DMS79 (cell line): Measurements from ENCODE around the gene PLXNA4.
"Not testable (repeated sequence)": the region's sequence is repeated elsewhere in the genome, so short reads cannot be mapped to it uniquely, and the experiment has no call there.

Experiments
- DNase-seq: peaks from one replicate; lab custom pipeline; 2025; lab: John Stamatoyannopoulos, UW

PLXNA4 gene

GRCh38 chr7:132575982-132576720 lies at the start of gene PLXNA4:
Gene PLXNA4 (minus strand): TSS chr7:132576470. CDS start chr7:132508693, 67,777 bp downstream.
- no peak for DNase-seq

GRCh38 chr7:132625651-132626050 lies 49.4 kb upstream of the PLXNA4 start:
- no peak for DNase-seq

DNA sequence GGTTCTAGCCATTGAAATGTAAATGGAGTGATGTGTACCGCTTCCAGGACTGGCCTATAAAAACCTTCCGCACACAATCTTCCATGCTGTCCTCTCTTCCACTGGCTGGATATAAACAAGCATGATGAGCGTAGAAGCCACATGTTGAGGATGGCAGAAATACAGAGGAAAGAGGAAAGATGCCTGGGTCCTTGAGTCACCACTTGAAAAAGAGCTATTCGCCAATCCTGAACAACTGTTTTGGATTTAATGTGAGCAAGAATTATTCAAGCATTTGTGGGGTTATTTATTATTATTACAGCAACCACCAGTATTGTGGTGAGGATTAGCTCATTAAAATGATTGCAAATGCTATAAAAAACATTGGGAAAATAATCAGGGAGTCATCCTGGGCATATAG lies 45.8 kb upstream of the PLXNA4 start:
- no peak for DNase-seq

DNA sequence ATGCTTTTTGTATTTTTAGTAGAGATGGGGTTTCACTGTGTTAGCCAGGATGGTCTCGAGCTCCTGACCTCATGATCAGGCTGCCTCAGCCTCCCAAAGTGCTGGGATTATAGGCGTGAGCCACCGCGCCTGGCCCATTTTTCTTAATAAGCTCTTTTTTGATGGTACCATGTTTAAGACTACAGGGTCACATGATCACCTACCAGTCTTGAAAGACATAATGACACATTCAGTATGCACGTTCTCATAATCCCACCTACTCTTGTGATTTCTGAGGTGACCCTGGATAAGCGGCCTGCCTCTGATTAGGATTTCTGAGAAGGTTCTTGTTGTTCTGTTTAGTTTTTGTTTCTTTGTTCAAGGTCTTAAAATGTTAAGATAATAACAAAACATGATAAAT lies 43.7 kb upstream of the PLXNA4 start:
- DNase-seq: no peak

- no peak for DNase-seq
Measured at GRCh38 chr7:132618956-132619305, 42.7 kb upstream of the PLXNA4 start.

DNA sequence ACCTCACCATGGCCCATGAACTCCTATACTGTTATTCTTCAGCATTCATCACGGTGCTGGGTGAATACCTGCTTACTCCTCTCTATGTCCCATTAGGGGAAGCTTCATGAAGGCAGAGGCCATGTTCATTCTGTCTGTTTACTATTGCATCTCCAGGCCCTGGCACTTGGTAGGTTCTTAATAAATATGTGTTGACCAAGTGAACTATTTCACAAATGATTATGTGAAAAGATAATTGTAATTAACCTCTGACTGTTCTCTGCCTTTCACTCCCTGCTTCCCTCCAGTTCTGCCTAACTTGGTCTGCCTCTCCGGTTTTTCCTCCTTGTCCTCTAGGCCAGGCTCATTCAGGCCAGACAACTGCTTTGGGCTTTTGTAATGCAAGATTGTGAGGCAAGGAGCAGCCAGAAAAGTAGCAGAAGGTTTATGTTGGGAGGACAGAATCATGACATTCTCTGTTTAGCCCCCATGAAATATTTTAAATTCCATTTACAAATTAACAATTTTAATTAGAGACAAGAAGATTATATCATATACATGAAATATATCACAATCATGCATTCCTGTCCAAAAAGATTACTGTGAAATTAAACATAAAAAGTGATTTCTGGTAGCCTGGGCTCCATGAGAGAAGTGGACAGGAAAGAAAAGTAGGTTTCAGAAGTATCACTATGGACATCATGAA lies 42.1 kb upstream of the PLXNA4 start:
- no peak for DNase-seq

GRCh38 chr7:132614428-132615318 lies 38.4 kb upstream of the PLXNA4 start:
- no peak for DNase-seq

GRCh38 chr7:132613737-132614136 lies 37.5 kb upstream of the PLXNA4 start:
- no peak for DNase-seq

DNA sequence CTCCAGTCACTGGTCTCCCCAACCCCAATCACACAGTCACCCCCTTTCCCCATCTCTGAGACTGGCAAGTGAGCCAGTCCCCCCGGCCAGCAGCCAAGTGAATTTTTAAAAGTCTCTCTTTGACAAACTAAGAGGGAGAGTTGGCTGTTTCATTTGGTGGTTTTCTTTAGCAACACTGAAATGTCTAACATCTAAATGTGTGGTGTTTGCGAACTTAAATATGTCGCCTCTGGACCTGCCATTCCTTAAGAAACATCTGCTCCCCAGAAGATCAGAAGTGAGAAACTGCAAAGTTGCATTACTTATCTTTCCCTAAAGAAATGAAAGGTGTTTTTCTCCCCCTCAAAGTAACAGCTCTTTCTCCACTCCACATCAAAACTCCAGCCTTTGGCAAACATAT lies 34.7 kb upstream of the PLXNA4 start:
- DNase-seq: no peak

DNA sequence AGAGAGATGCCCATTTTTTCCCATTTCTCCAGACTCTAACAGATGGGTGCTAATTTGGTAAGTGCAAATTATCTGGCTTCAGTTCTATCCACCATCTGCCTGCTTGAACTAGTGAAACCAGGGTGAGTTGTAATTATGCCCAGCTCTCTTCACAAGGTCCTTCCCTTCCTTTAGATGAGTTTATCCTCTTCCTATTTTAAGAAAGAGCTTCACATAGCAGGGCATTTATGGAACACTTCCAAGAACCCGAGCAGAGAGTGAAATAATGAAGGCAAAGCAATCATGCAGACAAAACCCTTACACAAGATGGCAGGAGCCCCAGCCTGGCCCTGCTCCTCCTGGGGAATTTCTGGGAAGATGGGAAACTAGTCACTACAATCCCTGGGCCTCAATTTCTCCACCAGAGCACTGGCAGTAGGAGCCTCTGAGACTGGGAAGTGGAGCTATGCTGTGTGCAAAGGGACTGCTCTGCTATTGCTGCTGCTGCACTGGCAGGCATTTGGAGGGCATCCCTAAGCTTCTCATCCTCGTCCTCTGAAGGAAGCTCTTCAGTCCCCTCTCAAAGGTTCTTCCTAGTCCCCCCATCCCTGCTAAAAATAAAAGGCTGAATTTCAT lies 33.7 kb upstream of the PLXNA4 start:
- DNase-seq: no peak

DNA sequence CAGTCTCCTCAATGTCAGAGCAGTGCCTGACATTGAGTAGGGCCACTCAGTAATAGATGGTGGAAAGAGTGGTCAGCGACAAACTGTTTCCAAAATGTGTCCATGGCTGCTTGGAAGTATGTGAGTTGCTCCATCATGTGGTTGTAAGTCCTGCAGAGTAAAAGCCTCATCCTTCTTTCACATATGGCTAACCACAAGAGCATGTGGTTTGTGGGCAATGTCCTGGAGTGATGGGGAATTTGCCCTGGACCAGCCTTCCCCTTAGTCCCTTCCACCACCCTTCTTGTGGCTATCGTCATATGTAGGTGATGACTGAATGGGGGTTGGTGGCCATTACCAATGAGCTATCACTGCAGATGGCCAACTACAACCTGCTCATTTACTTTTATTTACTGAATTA lies 33.0 kb upstream of the PLXNA4 start:
- no peak for DNase-seq

DNA sequence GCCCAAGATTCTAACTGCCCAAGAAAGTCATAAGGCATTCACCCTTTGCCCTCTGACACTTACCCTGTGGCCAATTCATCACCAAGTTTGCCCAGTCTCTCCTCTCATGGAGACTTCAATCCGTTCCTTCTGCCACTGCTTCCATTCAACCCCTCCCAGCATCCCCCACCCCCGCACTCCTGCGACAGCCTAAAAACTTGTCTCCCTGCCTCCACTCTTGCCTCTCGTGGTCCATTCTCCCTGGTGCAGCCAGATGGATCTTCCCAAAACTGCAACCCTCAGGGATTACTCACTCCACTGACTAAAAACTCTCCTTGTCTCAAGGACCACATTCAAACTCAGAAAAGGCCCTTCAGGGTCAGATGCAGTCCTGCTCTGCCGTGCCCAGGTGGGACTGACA lies 32.3 kb upstream of the PLXNA4 start:
- no peak for DNase-seq

GRCh38 chr7:132607656-132608055 lies 31.4 kb upstream of the PLXNA4 start:
- DNase-seq: no peak

DNA sequence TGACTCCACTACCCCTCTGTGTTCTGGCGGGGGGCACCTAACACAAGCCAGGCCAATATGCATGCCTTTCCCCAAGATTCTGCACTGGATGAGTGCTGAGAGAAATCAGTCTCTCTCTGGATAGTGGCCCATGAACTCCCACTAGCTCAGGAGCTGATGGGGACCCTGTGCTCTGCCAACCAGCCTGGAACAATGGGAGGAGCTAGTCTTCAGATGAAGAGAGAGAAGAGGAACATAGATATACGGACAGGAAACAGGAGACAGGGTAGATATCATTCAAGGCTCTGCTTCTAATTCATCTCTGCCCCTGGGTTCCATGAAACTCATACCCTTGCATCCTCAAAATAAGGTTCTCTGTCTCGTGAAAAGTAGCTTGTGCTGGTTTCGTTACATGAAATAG lies 27.9 kb upstream of the PLXNA4 start:
- DNase-seq: no peak

DNA sequence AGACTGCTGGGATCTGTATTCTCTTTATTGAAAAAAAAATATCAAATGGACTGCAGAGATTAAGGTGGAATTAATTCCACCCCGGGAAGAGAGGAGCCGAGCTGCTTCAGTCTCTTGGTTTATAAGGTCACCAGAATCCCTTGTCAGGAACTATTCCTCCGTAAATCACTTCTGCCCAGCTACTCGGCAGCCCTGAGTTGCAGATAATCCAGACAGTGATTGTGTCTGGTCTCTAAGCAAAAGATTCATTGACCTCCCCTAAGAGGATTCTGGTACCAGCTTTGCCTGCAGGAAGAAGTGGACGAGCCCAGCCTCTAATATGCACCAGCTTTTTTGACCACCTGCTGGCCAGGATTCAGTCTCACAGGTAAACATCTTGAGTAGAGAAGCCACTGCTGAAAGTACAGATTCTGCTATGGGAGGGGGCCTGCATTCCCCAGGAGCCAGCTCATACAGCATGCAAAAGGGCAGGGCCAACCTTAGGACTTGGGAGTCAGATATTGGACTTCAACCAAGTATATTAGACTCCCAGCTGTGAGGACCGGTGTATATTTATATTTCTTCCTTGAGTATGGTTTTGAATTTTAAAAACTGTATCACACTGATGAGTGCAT lies 27.1 kb upstream of the PLXNA4 start:
- DNase-seq: no peak

DNA sequence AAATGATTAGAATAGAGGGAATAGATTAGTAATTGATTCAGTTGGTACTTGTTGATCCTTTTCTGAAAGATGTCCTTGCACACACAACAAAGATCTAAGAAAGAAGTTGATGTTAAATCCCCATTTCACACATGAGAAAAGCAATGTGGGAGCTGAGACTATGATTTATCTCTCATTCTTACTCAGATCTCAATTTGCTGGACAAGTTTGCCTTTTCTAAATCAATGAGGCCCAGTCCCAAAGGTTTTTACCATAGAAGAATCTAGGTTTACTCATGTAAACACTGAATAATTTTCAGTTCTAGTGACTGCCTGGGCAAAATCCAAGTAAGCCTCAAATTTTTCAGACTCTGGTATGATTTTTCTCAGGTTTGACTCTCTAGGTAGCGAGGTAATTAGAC lies 25.5 kb upstream of the PLXNA4 start:
- DNase-seq: no peak

DNA sequence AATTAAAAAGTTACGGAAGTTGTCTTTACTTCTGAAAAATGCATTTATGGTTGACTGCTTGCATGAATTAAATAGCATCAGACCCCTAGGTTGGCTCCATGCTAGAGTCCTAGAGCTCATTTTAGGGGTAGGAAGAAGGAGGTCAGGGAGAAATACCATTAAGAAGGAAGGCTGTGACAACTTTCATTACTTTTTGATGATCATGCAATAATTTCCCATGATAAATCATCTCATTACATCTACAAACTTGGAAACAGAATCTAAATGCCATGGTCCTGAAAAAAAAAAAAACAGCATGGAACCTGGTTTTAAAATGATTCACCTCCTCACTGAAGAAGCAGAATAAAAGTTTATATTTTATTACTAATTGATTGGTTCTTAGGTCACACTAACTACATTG lies 20.3 kb upstream of the PLXNA4 start:
- DNase-seq: no peak

DNA sequence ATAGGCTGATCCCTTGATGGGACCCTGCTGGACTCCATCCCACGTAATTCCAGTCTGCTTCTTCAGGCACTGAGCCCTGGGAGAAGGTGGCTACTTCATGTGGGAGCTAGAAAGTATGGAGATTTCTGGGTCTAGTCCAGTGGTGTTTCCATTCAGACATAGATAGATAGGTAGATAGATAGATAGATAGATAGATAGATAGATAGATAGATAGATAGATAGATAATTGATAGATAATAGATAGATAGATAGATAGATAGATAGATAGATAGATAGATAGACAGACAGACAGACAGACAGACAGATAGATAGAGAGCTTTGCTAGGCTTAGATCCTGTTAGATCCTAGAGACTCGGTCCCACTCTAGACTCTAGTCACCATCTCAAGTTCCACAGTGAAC lies 18.5 kb upstream of the PLXNA4 start:
- not testable (repeated sequence) for DNase-seq

GRCh38 chr7:132592936-132593335 lies 16.7 kb upstream of the PLXNA4 start:
- DNase-seq: no peak

GRCh38 chr7:132592231-132592920 lies 16.1 kb upstream of the PLXNA4 start:
- DNase-seq: no peak

GRCh38 chr7:132590162-132590561 lies 13.9 kb upstream of the PLXNA4 start:
- DNase-seq: no peak
